Subcutaneous adipose tissue (tissue), 4 donors: ENCODE data around the gene TIMM8B. TPM values are rescaled to one million over a fixed set of nuclear protein-coding genes. Genes with fewer than 3 reads are reported as not detected.

ENCODE experiments used
- CTCF ChIP-seq: fragments of 450-650 bp; IDR thresholded peaks from one replicate; pipeline ENCODE4 v1.5.1; 2016; ENCODE audit warnings: low read depth, mild to moderate bottlenecking, control low read depth, antibody characterized with exemption, moderate library complexity
- total RNA-seq, 4 donors: library from RNA; depleted of rRNA; stranded (reverse); fragments of >200 nt; gene quantifications; one replicate each; pipeline ENCODE4 v1.1.0, GENCODE V29; 2016

Gene TIMM8B
- 10 to 100 TPM; 30.9 to 56.6 (median 48.0) TPM for total RNA-seq

- no peak for TF ChIP-seq CTCF
These were observed at the start of gene TIMM8B, which contains the start of gene SDHD for GRCh38 chr11:112086422-112087191. Gene TIMM8B, minus strand, starts transcription at chr11:112086756. Its CDS starts 33 bp downstream, at chr11:112086723. Gene SDHD, plus strand, starts transcription at chr11:112086873. Its CDS starts 35 bp downstream, at chr11:112086908.

GRCh38 chr11:112134473-112134872 lies 47.9 kb upstream of the TIMM8B start:
- no peak for TF ChIP-seq CTCF

GRCh38 chr11:112132737-112133136 lies 46.2 kb upstream of the TIMM8B start:
- no peak for TF ChIP-seq CTCF

GRCh38 chr11:112129656-112130055 lies 43.1 kb upstream of the TIMM8B start:
- TF ChIP-seq CTCF = no peak

- TF ChIP-seq CTCF = no peak
These were observed 42.0 kb upstream of the TIMM8B start for GRCh38 chr11:112128483-112129121.

GRCh38 chr11:112127056-112127455 lies 40.5 kb upstream of the TIMM8B start:
- no peak for TF ChIP-seq CTCF

GRCh38 chr11:112123129-112123528 lies 36.6 kb upstream of the TIMM8B start:
- no peak for TF ChIP-seq CTCF
